Measurements from ENCODE around the gene AMZ1.
"Not testable (repeated sequence)": the region's sequence is repeated elsewhere in the genome, so short reads cannot be mapped to it uniquely, and the experiment has no call there.

AMZ1 gene

GRCh38 chr7:2667843-2668242 is 20.2 kb upstream of the AMZ1 start:
- Histone ChIP-seq H3K4me3 (ENCODE audit: insufficient read depth, low read depth, low read length, poor library complexity, severe bottlenecking) (no peak overlapping the region), H3K27me3 (replicated peaks; ENCODE audit: control insufficient read depth, insufficient read depth, low read length, poor library complexity, severe bottlenecking) (no peaks in the 10 kb centered on the region), H3K9me3 (ENCODE audit: control insufficient read depth, low read length) (no peaks in the 10 kb centered on the region), H3K36me3 (ENCODE audit: control insufficient read depth, insufficient read depth, low read length) (no peaks in the 10 kb centered on the region), H3K4me1 (ENCODE audit: control insufficient read depth, insufficient read depth, low read length, poor library complexity, severe bottlenecking) (peaks cover 6% of the 10 kb centered on the region), H3K27ac (ENCODE audit: insufficient read depth, low read length, poor library complexity, severe bottlenecking) (no peak overlapping the region)
- no peak for DNase-seq

GRCh38 chr7:2668401-2668800 is 19.6 kb upstream of the AMZ1 start:
- no peaks in the 10 kb centered on the region for H3K36me3 ChIP-seq (ENCODE audit: control insufficient read depth, insufficient read depth, low read length)
- H3K9me3 ChIP-seq (ENCODE audit: control insufficient read depth, low read length): no peaks in the 10 kb centered on the region
- H3K4me3 ChIP-seq (ENCODE audit: insufficient read depth, low read depth, low read length, poor library complexity, severe bottlenecking): no peak overlapping the region
- peaks cover 6% of the 10 kb centered on the region for H3K4me1 ChIP-seq (ENCODE audit: control insufficient read depth, insufficient read depth, low read length, poor library complexity, severe bottlenecking)
- no peak for DNase-seq
- no peak overlapping the region for H3K27ac ChIP-seq (ENCODE audit: insufficient read depth, low read length, poor library complexity, severe bottlenecking)
- H3K27me3 ChIP-seq (replicated peaks; ENCODE audit: control insufficient read depth, insufficient read depth, low read length, poor library complexity, severe bottlenecking): no peaks in the 10 kb centered on the region

- Histone ChIP-seq H3K9me3 (ENCODE audit: control insufficient read depth, low read length) (no peaks in the 10 kb centered on the region), H3K27me3 (replicated peaks; ENCODE audit: control insufficient read depth, insufficient read depth, low read length, poor library complexity, severe bottlenecking) (no peaks in the 10 kb centered on the region), H3K27ac (ENCODE audit: insufficient read depth, low read length, poor library complexity, severe bottlenecking) (no peak overlapping the region), H3K4me1 (ENCODE audit: control insufficient read depth, insufficient read depth, low read length, poor library complexity, severe bottlenecking) (peaks cover 6% of the 10 kb centered on the region), H3K4me3 (ENCODE audit: insufficient read depth, low read depth, low read length, poor library complexity, severe bottlenecking) (no peak overlapping the region), H3K36me3 (ENCODE audit: control insufficient read depth, insufficient read depth, low read length) (no peaks in the 10 kb centered on the region)
- no peak for DNase-seq
These were observed 17.8 kb upstream of the AMZ1 start for GRCh38 chr7:2670171-2670570.

- Histone ChIP-seq H3K36me3 (ENCODE audit: control insufficient read depth, insufficient read depth, low read length) (no peaks in the 10 kb centered on the region), H3K27ac (ENCODE audit: insufficient read depth, low read length, poor library complexity, severe bottlenecking) (no peak overlapping the region), H3K27me3 (replicated peaks; ENCODE audit: control insufficient read depth, insufficient read depth, low read length, poor library complexity, severe bottlenecking) (no peaks in the 10 kb centered on the region), H3K4me3 (ENCODE audit: insufficient read depth, low read depth, low read length, poor library complexity, severe bottlenecking) (no peak overlapping the region), H3K4me1 (ENCODE audit: control insufficient read depth, insufficient read depth, low read length, poor library complexity, severe bottlenecking) (peaks cover 6% of the 10 kb centered on the region), H3K9me3 (ENCODE audit: control insufficient read depth, low read length) (no peaks in the 10 kb centered on the region)
- DNase-seq: peak; percentile 19 to 33 (median 31)
These were observed 17.1 kb upstream of the AMZ1 start for GRCh38 chr7:2670720-2671391.

GRCh38 chr7:2673214-2673613 is 14.8 kb upstream of the AMZ1 start:
- H3K27ac ChIP-seq (ENCODE audit: insufficient read depth, low read length, poor library complexity, severe bottlenecking); H3K36me3 ChIP-seq (ENCODE audit: control insufficient read depth, insufficient read depth, low read length); H3K4me3 ChIP-seq (ENCODE audit: insufficient read depth, low read depth, low read length, poor library complexity, severe bottlenecking); H3K27me3 ChIP-seq (replicated peaks; ENCODE audit: control insufficient read depth, insufficient read depth, low read length, poor library complexity, severe bottlenecking); DNase-seq; H3K9me3 ChIP-seq (ENCODE audit: control insufficient read depth, low read length); H3K4me1 ChIP-seq (ENCODE audit: control insufficient read depth, insufficient read depth, low read length, poor library complexity, severe bottlenecking): not testable (repeated sequence)

GRCh38 chr7:2673934-2674333 is 14.1 kb upstream of the AMZ1 start:
- Histone ChIP-seq H3K27me3 (replicated peaks; ENCODE audit: control insufficient read depth, insufficient read depth, low read length, poor library complexity, severe bottlenecking) (no peaks in the 10 kb centered on the region), H3K9me3 (ENCODE audit: control insufficient read depth, low read length) (no peaks in the 10 kb centered on the region), H3K4me3 (ENCODE audit: insufficient read depth, low read depth, low read length, poor library complexity, severe bottlenecking) (no peak overlapping the region), H3K36me3 (ENCODE audit: control insufficient read depth, insufficient read depth, low read length) (no peaks in the 10 kb centered on the region), H3K27ac (ENCODE audit: insufficient read depth, low read length, poor library complexity, severe bottlenecking) (no peak overlapping the region), H3K4me1 (ENCODE audit: control insufficient read depth, insufficient read depth, low read length, poor library complexity, severe bottlenecking) (peaks cover 6% of the 10 kb centered on the region)
- DNase-seq: no peak

- no peak for DNase-seq
These were observed 12.7 kb upstream of the AMZ1 start for GRCh38 chr7:2675256-2675764.

GRCh38 chr7:2676576-2676975 is 11.4 kb upstream of the AMZ1 start:
- H3K36me3 ChIP-seq (ENCODE audit: control insufficient read depth, insufficient read depth, low read length); H3K4me3 ChIP-seq (ENCODE audit: insufficient read depth, low read depth, low read length, poor library complexity, severe bottlenecking); H3K27ac ChIP-seq (ENCODE audit: insufficient read depth, low read length, poor library complexity, severe bottlenecking); DNase-seq; H3K27me3 ChIP-seq (replicated peaks; ENCODE audit: control insufficient read depth, insufficient read depth, low read length, poor library complexity, severe bottlenecking); H3K4me1 ChIP-seq (ENCODE audit: control insufficient read depth, insufficient read depth, low read length, poor library complexity, severe bottlenecking); H3K9me3 ChIP-seq (ENCODE audit: control insufficient read depth, low read length): not testable (repeated sequence)

More at GRCh38 chr7:2675256-2675764, 12.7 kb upstream of the AMZ1 start:
- Histone ChIP-seq H3K27me3 (replicated peaks; ENCODE audit: control insufficient read depth, insufficient read depth, low read length, poor library complexity, severe bottlenecking) (no peaks in the 10 kb centered on the region), H3K27ac (ENCODE audit: insufficient read depth, low read length, poor library complexity, severe bottlenecking) (no peak overlapping the region), H3K9me3 (ENCODE audit: control insufficient read depth, low read length) (no peaks in the 10 kb centered on the region), H3K36me3 (ENCODE audit: control insufficient read depth, insufficient read depth, low read length) (no peaks in the 10 kb centered on the region), H3K4me1 (ENCODE audit: control insufficient read depth, insufficient read depth, low read length, poor library complexity, severe bottlenecking) (peaks cover 6% of the 10 kb centered on the region), H3K4me3 (ENCODE audit: insufficient read depth, low read depth, low read length, poor library complexity, severe bottlenecking) (no peak overlapping the region)

- not testable (repeated sequence) for H3K4me3 ChIP-seq (ENCODE audit: insufficient read depth, low read depth, low read length, poor library complexity, severe bottlenecking); H3K9me3 ChIP-seq (ENCODE audit: control insufficient read depth, low read length); H3K4me1 ChIP-seq (ENCODE audit: control insufficient read depth, insufficient read depth, low read length, poor library complexity, severe bottlenecking); H3K36me3 ChIP-seq (ENCODE audit: control insufficient read depth, insufficient read depth, low read length); H3K27me3 ChIP-seq (replicated peaks; ENCODE audit: control insufficient read depth, insufficient read depth, low read length, poor library complexity, severe bottlenecking); H3K27ac ChIP-seq (ENCODE audit: insufficient read depth, low read length, poor library complexity, severe bottlenecking); DNase-seq
These were observed 9.5 kb upstream of the AMZ1 start for GRCh38 chr7:2678454-2678853.

- not testable (repeated sequence) for H3K27me3 ChIP-seq (replicated peaks; ENCODE audit: control insufficient read depth, insufficient read depth, low read length, poor library complexity, severe bottlenecking); H3K36me3 ChIP-seq (ENCODE audit: control insufficient read depth, insufficient read depth, low read length); DNase-seq; H3K27ac ChIP-seq (ENCODE audit: insufficient read depth, low read length, poor library complexity, severe bottlenecking); H3K4me3 ChIP-seq (ENCODE audit: insufficient read depth, low read depth, low read length, poor library complexity, severe bottlenecking); H3K9me3 ChIP-seq (ENCODE audit: control insufficient read depth, low read length); H3K4me1 ChIP-seq (ENCODE audit: control insufficient read depth, insufficient read depth, low read length, poor library complexity, severe bottlenecking)
These were observed 8.6 kb upstream of the AMZ1 start for GRCh38 chr7:2679135-2680127.
